HEK293 (cell line): ENCODE measurements around the gene THRA.

ENCODE experiments used
- CTCF ChIA-PET: fragments of 350-600 bp; formaldehyde crosslinking; extraction: SDS; loops from one replicate; lab custom pipeline; 2021; ENCODE audit warnings: antibody characterized with exemption; lab: Yijun Ruan, JAX
- POLR2A ChIA-PET: fragments of 300-600 bp; formaldehyde crosslinking; extraction: SDS; loops from one replicate; lab custom pipeline; 2020; ENCODE audit warnings: antibody characterized with exemption, inconsistent platforms; lab: Yijun Ruan, JAX
- H3K27ac ChIP-seq: fragments of 200-500 bp; sonication (Bioruptor generic); 2 replicates; pipeline ENCODE4 v1.5.1; 2014; ENCODE audit warnings: low read depth, low read length, control low read depth, inconsistent platforms; ENCODE audit errors: extremely low read depth
- H3K36me3 ChIP-seq, 2 experiments: fragments of 200-500 bp in 1 of 2; sonication (Bioruptor generic) in 1 of 2; 1 replicate in 1 of 2; 2 replicates in 1 of 2; pipeline ENCODE4 v1.5.1; 2014 to 2017; ENCODE audit warnings: inconsistent platforms in 2 of 2, low read length in 2 of 2; ENCODE audit not compliant: control insufficient read depth in 2 of 2, insufficient read depth in 1 of 2
- H3K4me1 ChIP-seq: fragments of 200-500 bp; sonication (Bioruptor generic); 2 replicates; pipeline ENCODE4 v1.5.1; 2014; ENCODE audit warnings: mild to moderate bottlenecking, low read length, inconsistent platforms; ENCODE audit not compliant: control insufficient read depth, insufficient read depth
- H3K4me3 ChIP-seq: 2 replicates; pipeline ENCODE4 v1.5.1; 2011; ENCODE audit warnings: low read depth, mild to moderate bottlenecking, control low read depth, low read length, moderate library complexity
- H3K9me3 ChIP-seq: fragments of 200-500 bp; sonication (Bioruptor generic); 2 replicates; pipeline ENCODE4 v1.5.1; 2014; ENCODE audit warnings: low read depth, low read length, inconsistent platforms; ENCODE audit not compliant: control insufficient read depth, insufficient read depth
- EGR2 ChIP-seq: fragments of 450-650 bp; formaldehyde crosslinking; IDR thresholded peaks from 2 replicates; pipeline ENCODE4 v1.5.1; 2016; ENCODE audit warnings: low read depth, missing biosample characterization, missing genetic modification characterization
- FEZF1 ChIP-seq: fragments of 450-650 bp; formaldehyde crosslinking; IDR thresholded peaks from 2 replicates; pipeline ENCODE4 v1.5.1; 2016; ENCODE audit warnings: missing biosample characterization, missing genetic modification characterization
- GLI4 ChIP-seq: fragments of 450-650 bp; formaldehyde crosslinking; IDR thresholded peaks from 2 replicates; pipeline ENCODE4 v1.5.1; 2016; ENCODE audit warnings: missing biosample characterization, missing genetic modification characterization
- HIC1 ChIP-seq: fragments of 450-650 bp; formaldehyde crosslinking; IDR thresholded peaks from 2 replicates; pipeline ENCODE4 v1.5.1; 2016; ENCODE audit warnings: missing biosample characterization, missing genetic modification characterization
- INSM2 ChIP-seq: fragments of 450-650 bp; formaldehyde crosslinking; IDR thresholded peaks from 2 replicates; pipeline ENCODE4 v1.5.1; 2016; ENCODE audit warnings: missing biosample characterization, missing genetic modification characterization
- KLF8 ChIP-seq: fragments of 450-650 bp; formaldehyde crosslinking; IDR thresholded peaks from 2 replicates; pipeline ENCODE4 v1.5.1; 2016; ENCODE audit warnings: missing biosample characterization, missing genetic modification characterization
- PRDM6 ChIP-seq: fragments of 450-650 bp; formaldehyde crosslinking; IDR thresholded peaks from 2 replicates; pipeline ENCODE4 v1.5.1; 2017; ENCODE audit warnings: missing biosample characterization, missing genetic modification characterization
- REPIN1 ChIP-seq: fragments of 450-650 bp; formaldehyde crosslinking; IDR thresholded peaks from 2 replicates; pipeline ENCODE4 v1.5.1; 2017; ENCODE audit warnings: missing biosample characterization, missing genetic modification characterization, low read depth
- ZBTB1 ChIP-seq: fragments of 450-650 bp; formaldehyde crosslinking; IDR thresholded peaks from 2 replicates; pipeline ENCODE4 v1.5.1; 2016; ENCODE audit warnings: missing biosample characterization, missing genetic modification characterization
- ZFHX2 ChIP-seq: fragments of 450-650 bp; formaldehyde crosslinking; conservative IDR thresholded peaks from 2 replicates; pipeline ENCODE4 v1.5.1; 2016; ENCODE audit warnings: missing biosample characterization, missing genetic modification characterization
- ZFP3 ChIP-seq: fragments of 450-650 bp; formaldehyde crosslinking; IDR thresholded peaks from 2 replicates; pipeline ENCODE4 v1.5.1; 2016; ENCODE audit warnings: low read depth, missing biosample characterization, missing genetic modification characterization
- ZNF114 ChIP-seq: fragments of 450-650 bp; formaldehyde crosslinking; IDR thresholded peaks from 2 replicates; pipeline ENCODE4 v1.5.0; 2017; ENCODE audit warnings: missing biosample characterization, missing genetic modification characterization
- ZNF223 ChIP-seq: fragments of 450-650 bp; formaldehyde crosslinking; IDR thresholded peaks from 2 replicates; pipeline ENCODE4 v1.5.1; 2016; ENCODE audit warnings: missing biosample characterization, missing genetic modification characterization
- ZNF248 ChIP-seq: fragments of 450-650 bp; formaldehyde crosslinking; IDR thresholded peaks from 2 replicates; pipeline ENCODE4 v1.5.1; 2017; ENCODE audit warnings: missing biosample characterization, missing genetic modification characterization
- ZNF311 ChIP-seq: fragments of 450-650 bp; formaldehyde crosslinking; IDR thresholded peaks from 2 replicates; pipeline ENCODE4 v1.5.1; 2017; ENCODE audit warnings: missing biosample characterization, missing genetic modification characterization, borderline replicate concordance
- ZNF366 ChIP-seq: fragments of 450-650 bp; formaldehyde crosslinking; conservative IDR thresholded peaks from 2 replicates; pipeline ENCODE4 v1.5.1; 2016; ENCODE audit warnings: missing biosample characterization, missing genetic modification characterization
- ZNF416 ChIP-seq: fragments of 450-650 bp; formaldehyde crosslinking; IDR thresholded peaks from 2 replicates; pipeline ENCODE4 v1.5.1; 2016; ENCODE audit warnings: missing biosample characterization, missing genetic modification characterization
- ZNF488 ChIP-seq: fragments of 450-650 bp; formaldehyde crosslinking; IDR thresholded peaks from 2 replicates; pipeline ENCODE4 v1.5.1; 2016; ENCODE audit warnings: missing biosample characterization, missing genetic modification characterization
- ZNF521 ChIP-seq: fragments of 450-650 bp; formaldehyde crosslinking; IDR thresholded peaks from 2 replicates; pipeline ENCODE4 v1.5.1; 2017; ENCODE audit warnings: missing biosample characterization, mild to moderate bottlenecking, missing genetic modification characterization
- ZNF549 ChIP-seq: fragments of 450-650 bp; IDR thresholded peaks from 2 replicates; pipeline ENCODE4 v1.5.1; 2018; ENCODE audit warnings: missing biosample characterization, missing genetic modification characterization, mild to moderate bottlenecking, inconsistent platforms, moderate library complexity
- ZNF621 ChIP-seq: fragments of 450-650 bp; formaldehyde crosslinking; IDR thresholded peaks from 2 replicates; pipeline ENCODE4 v1.5.1; 2017; ENCODE audit warnings: missing biosample characterization, missing genetic modification characterization
- ZNF639 ChIP-seq: fragments of 450-650 bp; formaldehyde crosslinking; IDR thresholded peaks from 2 replicates; pipeline ENCODE4 v1.5.1; 2016; ENCODE audit warnings: missing biosample characterization, missing genetic modification characterization
- ZNF677 ChIP-seq: fragments of 450-650 bp; IDR thresholded peaks from 2 replicates; pipeline ENCODE4 v1.5.0; 2018; ENCODE audit warnings: missing biosample characterization, mild to moderate bottlenecking, missing genetic modification characterization, moderate library complexity
- ZSCAN23 ChIP-seq: fragments of 450-650 bp; formaldehyde crosslinking; IDR thresholded peaks from 2 replicates; pipeline ENCODE4 v1.5.1; 2016; ENCODE audit warnings: missing biosample characterization, missing genetic modification characterization

THRA gene

GRCh38 chr17:40074175-40074512 is 11.4 kb downstream of the THRA start:
- peaks cover 0 to 35% of the 10 kb centered on the region in 2 experiments; a peak in 2 of 3 replicates for H3K36me3 ChIP-seq
- H3K4me3 ChIP-seq = no peak overlapping the region
- ChIA-PET CTCF (interaction anchor here (0.5 to 10.2 kb wide), 15 partner anchors 11 to 841 kb away, joined by 3 to 166 read pairs (median 43); partner anchors contain the start of genes CSF3, MED24, NR1D1 and THRA), POLR2A (interaction anchor here (0.5 to 2.2 kb wide), 4 partner anchors 9 to 66 kb away, joined by 4 to 15 read pairs (median 8); partner anchors contain the start of genes CASC3 and THRA)
- no peaks in the 10 kb centered on the region for H3K9me3 ChIP-seq
- H3K27ac ChIP-seq = no peak overlapping the region
- peaks cover 34% of the 10 kb centered on the region for H3K4me1 ChIP-seq
- 0 out of 2 replicates have a peak, but pooled peaks have one; percentile 2 for TF ChIP-seq KLF8 (tag by site-specific recombination)
- peak; percentile 37; the same call in 1 of the 2 replicates for TF ChIP-seq HIC1
- TF ChIP-seq EGR2 = peak; percentile 16; the same call in 1 of the 2 replicates
- no peak for TF ChIP-seq ZNF521 (tag by site-specific recombination)
- TF ChIP-seq ZSCAN23 (tag by site-specific recombination) = no peak
- TF ChIP-seq ZNF621 (tag by site-specific recombination) = no peak
- no peak for TF ChIP-seq ZNF223 (tag by site-specific recombination)
- TF ChIP-seq ZNF639 (tag by site-specific recombination) = no peak
- TF ChIP-seq INSM2 (tag by site-specific recombination) = no peak
- no peak for TF ChIP-seq ZNF114 (tag by site-specific recombination)
- TF ChIP-seq ZNF248 (tag by site-specific recombination) = no peak
- TF ChIP-seq ZFP3 = no peak
- no peak for TF ChIP-seq PRDM6 (tag by site-specific recombination)
- no peak for TF ChIP-seq ZNF549
- peak; percentile 26; the same call in 1 of the 2 replicates for TF ChIP-seq ZFHX2 (tag by site-specific recombination)
- no peak for TF ChIP-seq REPIN1 (tag by site-specific recombination)

GRCh38 chr17:40074871-40075200 is 12.1 kb downstream of the THRA start:
- Histone ChIP-seq H3K27ac (no peak overlapping the region), H3K4me1 (peaks cover 27% of the 10 kb centered on the region), H3K4me3 (no peak overlapping the region), H3K36me3 (peaks cover 0 to 35% of the 10 kb centered on the region in 2 experiments; a peak in 2 of 3 replicates), H3K9me3 (no peaks in the 10 kb centered on the region)
- ChIA-PET CTCF (interaction anchor here (0.5 to 10.2 kb wide), 31 partner anchors 10 to 780 kb away, joined by 3 to 166 read pairs (median 6); partner anchors contain the start of genes CSF3, MED24, NR1D1 and THRA), POLR2A (interaction anchor here (0.5 to 2.8 kb wide), 8 partner anchors 10 to 1648 kb away, joined by 3 to 15 read pairs (median 6); partner anchors contain the start of genes CASC3, MED24 and NR1D1)
- TF ChIP-seq FEZF1 (tag by site-specific recombination) = no peak
- TF ChIP-seq ZNF677 = no peak
- no peak for TF ChIP-seq ZNF488
- no peak for TF ChIP-seq ZBTB1
- no peak for TF ChIP-seq ZNF416 (tag by site-specific recombination)
- TF ChIP-seq ZNF366 (tag by site-specific recombination) = no peak
- no peak for TF ChIP-seq HIC1
- no peak for TF ChIP-seq ZNF311 (tag by site-specific recombination)
- no peak for TF ChIP-seq GLI4 (tag by site-specific recombination)
